Measurements from ENCODE around the gene TTLL8. TPM values are rescaled to one million over a fixed set of nuclear protein-coding genes. Genes with fewer than 3 reads are reported as not detected.

TTLL8 gene
- total and polyA plus RNA-seq, 9 donors = not detected

- H3K9me3 ChIP-seq = no peaks in the 10 kb centered on the region
- intact Hi-C loops (cut with DNase I) = no loop called here
- H3K4me3 ChIP-seq = no peak overlapping the region
- H3K27ac ChIP-seq = no peak overlapping the region
- DNase-seq = no peak
- WGBS, 3 donors = 86 to 90% (median 89%) methylated on average over 6 to 9 of the region's 9 CpGs
- no peak for TF ChIP-seq POLR2A (IDR thresholded peaks at IDR 0.05)
- TF ChIP-seq CTCF (IDR thresholded peaks at IDR 0.05) = no peak
- no peak for TF ChIP-seq EP300 (IDR thresholded peaks at IDR 0.05)
- H3K27me3 ChIP-seq = no peaks in the 10 kb centered on the region
- H3K4me1 ChIP-seq (ENCODE audit: insufficient read depth) = no peaks in the 10 kb centered on the region
- no peaks in the 10 kb centered on the region for H3K36me3 ChIP-seq
Measured at GRCh38 chr22:50072167-50072555, 14.1 kb upstream of the TTLL8 start.

GRCh38 chr22:50071432-50072166 is 13.5 kb upstream of the TTLL8 start:
- intact Hi-C loops (cut with DNase I) = no loop called here
- no peak for DNase-seq

GRCh38 chr22:50070366-50070765 is 12.3 kb upstream of the TTLL8 start:
- Histone ChIP-seq H3K36me3 (no peaks in the 10 kb centered on the region), H3K4me1 (ENCODE audit: insufficient read depth) (no peaks in the 10 kb centered on the region), H3K27ac (no peak overlapping the region), H3K4me3 (no peak overlapping the region), H3K27me3 (no peaks in the 10 kb centered on the region), H3K9me3 (no peaks in the 10 kb centered on the region)
- DNase-seq = no peak
- 73 to 85% (median 84%) methylated on average over 8 of the region's 8 CpGs for WGBS, 3 donors
- intact Hi-C loops (cut with DNase I) = no loop called here
- TF ChIP-seq EP300 (IDR thresholded peaks at IDR 0.05) (no peak), POLR2A (IDR thresholded peaks at IDR 0.05) (no peak), CTCF (IDR thresholded peaks at IDR 0.05) (no peak)

More at GRCh38 chr22:50071432-50072166, 13.5 kb upstream of the TTLL8 start:
- Histone ChIP-seq H3K4me1 (ENCODE audit: insufficient read depth) (no peaks in the 10 kb centered on the region), H3K36me3 (no peaks in the 10 kb centered on the region), H3K27me3 (no peaks in the 10 kb centered on the region), H3K27ac (no peak overlapping the region), H3K4me3 (no peak overlapping the region), H3K9me3 (no peaks in the 10 kb centered on the region)
- no peak for TF ChIP-seq EP300 (IDR thresholded peaks at IDR 0.05)
- no peak for TF ChIP-seq CTCF (IDR thresholded peaks at IDR 0.05)
- TF ChIP-seq POLR2A (IDR thresholded peaks at IDR 0.05) = no peak
- WGBS, 3 donors = 89% methylated on average over 14 of the region's 14 CpGs

GRCh38 chr22:50068096-50068495 is 10.0 kb upstream of the TTLL8 start:
- H3K9me3 ChIP-seq = no peaks in the 10 kb centered on the region
- 74 to 79% (median 77%) methylated on average over 11 of the region's 11 CpGs for WGBS, 3 donors
- intact Hi-C loops (cut with DNase I) = no loop called here
- no peaks in the 10 kb centered on the region for H3K4me1 ChIP-seq (ENCODE audit: insufficient read depth)
- H3K27ac ChIP-seq = no peak overlapping the region
- no peak for TF ChIP-seq EP300 (IDR thresholded peaks at IDR 0.05)
- TF ChIP-seq POLR2A (IDR thresholded peaks at IDR 0.05) = no peak
- no peak for TF ChIP-seq CTCF (IDR thresholded peaks at IDR 0.05)
- no peaks in the 10 kb centered on the region for H3K27me3 ChIP-seq
- no peak for DNase-seq
- no peak overlapping the region for H3K4me3 ChIP-seq
- H3K36me3 ChIP-seq = no peaks in the 10 kb centered on the region
